ENCODE measurements around the gene CX3CR1.

- TF ChIP-seq EZH2 (IDR thresholded peaks at IDR 0.05; ENCODE audit: borderline replicate concordance, low read length) = no peak
- TF ChIP-seq CTCF (conservative IDR thresholded peaks at IDR 0.05 in 1 of 2, IDR thresholded peaks at IDR 0.05 in 1 of 2; ENCODE audit: extremely low read depth in 1 of 2, insufficient read depth in 1 of 2, low read depth in 1 of 2, low read length in 2 of 2) = no peak
These were observed 11.9 kb downstream of the CX3CR1 start for GRCh38 chr3:39267631-39268548.
